CMK (cell line): ENCODE results near the gene C11orf91.
"Not testable (repeated sequence)": the region's sequence is repeated elsewhere in the genome, so short reads cannot be mapped to it uniquely, and the experiment has no call there.

Experiments
- DNase-seq: peaks from one replicate; pipeline ENCODE4 v3.0.0-alpha.2; 2010; ENCODE audit warnings: low read depth

C11orf91 gene

DNA sequence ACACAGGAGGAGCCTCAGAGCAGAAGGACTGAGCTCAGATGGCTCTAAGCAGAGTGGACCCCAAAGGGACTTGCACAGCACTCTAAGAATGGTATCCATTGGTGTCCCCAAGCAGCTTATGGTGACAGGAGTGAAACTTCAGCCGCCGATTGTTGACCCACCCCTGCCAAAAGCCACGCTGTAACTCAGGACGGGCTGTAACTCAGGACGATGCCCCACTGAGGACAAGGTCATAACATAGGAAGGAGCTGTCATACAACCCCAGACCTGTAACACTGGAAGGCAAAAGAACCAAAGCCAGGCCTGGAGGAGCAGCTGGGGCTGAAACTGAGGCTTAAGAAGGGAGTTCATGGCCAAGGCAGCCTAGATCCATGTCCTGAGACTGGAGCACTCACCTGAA is 21.4 kb upstream of the C11orf91 start:
- no peak for DNase-seq

DNA sequence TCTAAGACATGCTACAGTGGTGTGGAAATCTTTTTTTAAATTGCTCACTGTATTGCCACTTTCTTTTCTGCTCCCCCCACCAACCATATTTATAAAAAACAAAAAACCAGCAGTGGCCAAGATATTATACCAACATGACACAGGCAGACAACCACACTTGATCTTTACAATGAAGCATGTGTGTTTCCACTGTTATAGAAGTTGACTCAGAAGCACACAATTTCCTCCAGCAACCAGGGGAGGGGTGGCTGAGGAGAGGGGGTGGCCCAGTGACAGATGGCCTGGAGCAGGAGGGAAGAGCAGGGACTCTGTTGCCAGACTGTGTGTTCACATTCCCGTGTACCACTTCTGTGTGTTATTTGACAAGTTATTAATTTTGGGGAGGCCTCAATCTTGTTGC is 20.8 kb upstream of the C11orf91 start:
- no peak for DNase-seq

DNA sequence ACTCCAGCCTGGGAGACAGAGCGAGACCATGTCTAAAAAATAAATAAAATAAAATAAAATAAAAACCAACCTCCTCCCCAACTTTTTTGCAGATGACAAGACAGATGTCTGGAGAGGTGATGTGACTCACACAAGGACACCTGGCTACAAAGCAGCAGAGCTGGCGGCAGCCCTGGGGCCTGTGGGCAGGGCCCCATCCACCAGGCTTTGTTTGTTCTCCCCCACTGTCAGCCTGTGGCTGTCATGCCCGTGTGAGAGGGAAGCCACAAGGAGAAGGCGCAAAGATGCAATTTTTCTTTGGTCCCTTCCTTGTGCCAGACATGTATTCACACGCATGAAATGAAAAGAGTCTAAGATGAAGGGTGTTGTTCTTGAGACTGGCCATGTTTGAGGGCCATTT is 19.0 kb upstream of the C11orf91 start:
- DNase-seq, result no peak

DNA sequence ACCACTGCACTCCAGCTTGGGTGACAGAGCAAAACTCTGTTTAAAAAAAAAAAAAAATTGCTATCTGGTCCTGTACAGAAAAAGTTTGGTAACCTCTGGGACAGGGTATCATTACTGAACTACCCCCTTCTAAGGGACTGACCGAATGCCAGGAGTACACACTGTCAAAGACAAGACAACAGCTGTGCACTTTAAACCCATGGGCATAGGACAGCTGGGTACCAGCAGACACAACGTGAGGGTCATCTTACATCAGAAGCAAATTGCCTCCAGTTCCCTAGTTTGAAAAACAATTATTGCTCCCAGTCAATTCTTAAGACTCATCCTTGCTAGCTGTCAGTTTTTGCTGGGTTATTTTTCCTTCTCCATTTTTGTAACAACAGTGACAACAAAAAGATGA is 17.8 kb upstream of the C11orf91 start:
- no peak for DNase-seq

DNA sequence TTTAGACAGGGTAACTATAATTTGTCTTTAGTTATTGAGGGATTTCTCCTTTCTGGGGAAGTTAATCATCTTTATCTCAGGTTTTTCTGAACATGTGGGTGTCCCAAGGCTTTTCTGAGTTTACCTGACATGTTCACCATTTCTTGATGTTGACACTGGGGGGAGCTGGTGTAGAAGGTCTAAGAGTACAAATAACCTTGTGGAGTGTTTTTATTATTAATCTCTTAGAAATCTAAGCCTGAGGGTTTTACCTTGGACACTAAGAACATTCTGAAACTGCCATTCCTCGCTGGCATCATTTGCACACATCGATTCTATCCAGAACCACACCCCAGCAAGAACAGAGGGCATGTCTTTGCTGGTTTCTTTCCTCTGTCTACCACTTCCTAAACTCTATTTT is 15.6 kb upstream of the C11orf91 start:
- DNase-seq, result no peak

DNA sequence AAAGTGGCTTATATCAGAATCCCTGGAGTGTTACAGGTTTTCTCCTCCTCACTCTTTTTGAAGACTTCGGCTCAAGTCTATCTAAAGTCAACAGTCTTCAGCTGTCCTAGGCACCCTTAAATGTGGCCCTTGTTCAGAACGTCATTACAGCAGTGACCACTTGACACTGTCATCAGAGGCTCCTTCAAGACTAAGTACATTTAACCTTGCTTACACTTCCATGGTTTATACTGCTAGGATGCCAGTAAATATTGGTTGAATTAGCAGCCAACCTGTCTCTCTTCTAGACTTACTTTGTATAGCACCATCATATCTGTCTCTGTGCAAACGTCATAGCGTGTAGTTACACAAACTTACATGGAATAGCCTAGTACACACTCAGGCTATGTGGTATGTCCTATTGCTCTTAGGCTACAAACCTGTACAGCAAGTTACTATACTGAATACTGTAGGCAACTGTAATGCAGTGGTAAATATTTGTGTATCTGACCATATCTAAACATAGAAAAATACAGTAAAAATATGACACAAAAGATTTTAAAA is 13.3 kb upstream of the C11orf91 start:
- no peak for DNase-seq

DNA sequence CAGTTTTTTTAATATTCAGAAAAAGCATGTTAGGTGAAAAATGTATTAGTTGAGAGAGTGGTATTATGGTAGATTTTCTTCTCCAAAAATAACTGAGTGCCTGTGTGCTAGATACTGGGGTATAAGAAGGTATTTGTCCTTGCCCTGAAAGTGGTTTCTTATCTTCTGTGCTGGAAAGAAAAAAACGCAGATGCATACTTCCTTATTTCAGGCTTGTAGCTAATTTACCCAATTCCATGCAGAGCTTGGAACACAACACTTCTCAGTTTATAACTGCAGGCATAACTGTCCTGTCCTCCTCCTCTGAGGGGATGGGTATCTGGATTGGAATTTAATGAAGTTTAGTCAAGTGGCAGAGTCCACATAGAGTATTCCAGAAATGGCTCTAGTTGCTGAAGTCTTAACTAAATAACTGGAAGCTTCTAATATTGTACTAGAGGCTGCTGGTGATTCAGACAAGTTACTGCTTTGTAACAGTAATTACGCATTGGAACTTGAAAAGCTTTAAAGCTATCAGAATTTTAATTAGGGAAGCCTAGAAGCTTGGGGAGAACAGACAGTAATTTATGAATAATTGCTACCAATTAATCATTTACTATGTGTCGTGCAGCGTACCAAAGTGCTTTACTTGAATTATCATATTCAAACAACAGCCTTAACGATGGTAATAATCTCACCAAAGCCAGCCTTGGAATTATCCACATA is 12.7 kb upstream of the C11orf91 start:
- no peak for DNase-seq

DNA sequence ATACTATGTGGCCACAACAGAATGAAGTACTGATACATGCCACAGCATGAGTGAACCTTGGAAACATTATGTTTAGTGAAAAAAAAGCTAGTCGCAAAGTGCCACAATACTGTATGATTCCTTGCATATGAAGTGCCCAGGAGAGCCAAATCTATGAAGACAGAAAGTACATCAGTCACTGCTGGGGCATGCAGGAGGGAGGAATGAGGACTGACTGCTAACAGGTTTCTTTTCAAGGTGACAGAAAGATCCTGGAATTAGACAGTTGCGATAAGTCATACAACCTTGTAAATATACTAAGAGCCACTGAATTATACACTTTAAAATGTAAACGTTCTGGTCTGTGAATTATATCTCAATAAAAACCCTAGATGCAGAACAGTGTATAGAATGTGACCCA is 11.8 kb upstream of the C11orf91 start:
- DNase-seq, result no peak

DNA sequence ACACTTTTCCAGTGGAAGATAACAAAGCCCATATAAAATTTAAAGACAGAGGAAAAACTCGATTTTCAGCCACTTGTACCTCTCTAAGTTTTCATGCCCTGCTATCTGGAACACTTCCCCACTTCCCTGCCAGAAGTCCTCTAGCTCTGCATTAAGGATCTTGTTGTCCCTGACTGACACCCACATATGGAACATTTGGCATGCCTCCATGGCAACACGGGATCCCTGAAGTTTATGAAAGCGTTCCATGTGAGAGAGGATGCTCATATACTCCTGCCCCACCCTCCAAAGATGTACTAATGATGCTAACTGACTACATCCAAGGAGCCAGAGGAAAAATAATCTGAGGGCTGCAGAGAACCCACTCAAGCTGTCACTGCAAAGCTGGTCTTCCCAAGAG is 8.8 kb upstream of the C11orf91 start:
- DNase-seq, result no peak

DNA sequence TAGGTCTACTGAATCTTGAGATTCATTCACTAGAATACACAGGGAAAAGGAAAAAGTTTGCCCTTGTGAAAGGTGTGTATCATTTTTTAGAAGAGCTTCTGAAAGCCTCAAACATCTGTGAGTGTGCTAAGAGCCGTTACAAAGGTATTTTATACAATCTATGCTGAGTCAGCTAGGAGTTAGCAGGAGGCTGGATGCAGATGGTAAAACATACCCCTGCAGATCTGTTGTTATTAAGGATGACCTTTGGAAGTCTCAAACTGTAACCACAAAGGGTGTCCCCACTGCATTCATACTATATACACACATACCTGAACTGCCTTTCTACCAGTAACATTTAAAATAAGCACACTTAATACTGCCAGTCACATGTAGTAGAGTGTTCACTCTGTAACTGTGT is 8.4 kb upstream of the C11orf91 start:
- DNase-seq, result no peak

DNA sequence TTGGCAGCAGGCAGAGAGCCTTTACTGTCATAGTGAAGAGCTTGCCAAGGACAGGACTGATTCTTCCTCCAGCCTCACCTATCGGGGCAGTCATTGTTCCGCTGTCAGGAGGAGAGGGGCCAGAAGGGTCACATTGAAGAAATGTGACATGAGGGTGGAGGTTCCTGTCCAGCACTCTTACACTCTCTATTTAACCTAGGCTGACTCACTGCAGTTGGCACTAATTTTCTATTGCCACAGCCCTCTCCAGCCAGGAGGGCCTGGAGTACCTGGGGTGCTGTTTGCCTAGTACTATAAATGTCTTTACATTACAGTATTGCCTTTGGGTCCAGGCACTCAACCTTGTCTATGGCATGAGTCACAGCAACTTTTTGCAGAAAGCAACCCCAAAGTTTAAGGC is 7.2 kb upstream of the C11orf91 start:
- not testable (repeated sequence) for DNase-seq

DNA sequence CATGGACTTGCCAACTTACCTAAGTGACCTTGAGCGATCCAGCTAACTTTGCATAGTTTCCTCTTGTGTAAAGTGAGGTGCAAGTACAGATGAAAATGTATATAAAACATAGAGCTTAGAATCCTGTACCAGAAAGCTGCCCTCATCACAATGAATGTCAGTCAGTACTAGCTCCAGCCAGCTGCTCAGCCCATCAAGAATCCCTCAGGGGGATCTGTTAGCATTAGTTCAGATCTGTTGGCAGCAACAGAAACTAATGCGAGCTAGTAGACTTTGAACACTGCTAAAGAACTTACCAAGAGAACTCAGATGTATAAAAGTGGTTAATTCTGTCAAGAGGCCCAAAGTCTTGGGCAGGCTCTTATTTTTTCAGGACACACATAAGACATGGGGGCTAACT is 6.3 kb upstream of the C11orf91 start:
- DNase-seq, result no peak

DNA sequence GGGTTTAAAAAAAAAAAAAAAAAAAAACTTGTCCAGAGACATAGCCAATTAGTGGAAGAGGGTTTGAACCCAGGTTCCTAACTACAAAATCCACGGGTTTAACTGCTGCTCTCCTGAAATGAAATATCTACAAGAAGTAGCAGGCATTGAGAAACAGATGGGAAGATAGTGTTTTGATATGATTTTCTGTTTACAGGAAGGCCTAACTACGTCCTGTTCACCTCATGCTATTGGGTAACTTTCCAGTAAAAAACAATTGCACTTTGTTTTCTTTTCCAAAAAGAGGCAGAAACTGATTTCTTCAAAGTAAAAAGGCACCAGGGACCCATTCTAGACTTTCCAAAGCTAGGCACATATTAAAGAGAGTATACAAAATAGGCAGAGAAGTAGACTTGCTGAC is 5.9 kb upstream of the C11orf91 start:
- DNase-seq, result no peak

DNA sequence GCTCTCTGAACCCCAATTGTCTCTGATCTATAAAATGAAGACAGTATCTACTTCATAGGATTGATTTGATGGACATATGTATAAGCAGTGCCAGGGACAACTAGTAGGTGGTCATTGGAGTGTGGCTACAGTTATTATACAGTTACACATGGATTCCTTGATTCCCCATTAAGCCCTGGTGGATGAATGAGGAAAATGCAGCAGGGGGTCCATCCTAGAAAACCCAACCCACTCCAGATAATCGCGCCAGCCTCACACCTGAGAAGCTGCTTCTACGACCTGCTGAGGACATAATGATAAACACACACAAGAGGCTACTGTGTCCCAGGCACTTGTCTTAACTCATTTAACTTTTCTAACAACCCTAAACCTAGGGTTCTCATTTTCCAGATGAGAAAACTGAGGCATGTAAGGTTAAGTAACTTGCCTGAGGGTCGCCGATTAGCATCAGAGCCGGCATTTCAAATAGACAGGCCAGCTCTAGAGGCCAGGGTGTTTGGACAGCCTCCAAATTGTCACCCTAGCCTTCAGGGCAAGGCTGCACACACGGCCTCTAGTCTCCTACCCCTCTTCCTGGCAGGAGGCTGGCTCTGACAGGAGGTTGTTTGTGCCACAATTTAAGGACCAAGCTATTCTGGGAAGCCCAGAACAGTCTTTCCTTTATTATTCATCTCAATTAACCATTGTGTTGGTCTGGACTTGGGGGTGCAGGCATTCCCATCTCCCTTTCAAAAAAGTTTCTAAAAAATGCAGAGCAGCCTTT is 3.8 kb upstream of the C11orf91 start:
- DNase-seq, result no peak

DNA sequence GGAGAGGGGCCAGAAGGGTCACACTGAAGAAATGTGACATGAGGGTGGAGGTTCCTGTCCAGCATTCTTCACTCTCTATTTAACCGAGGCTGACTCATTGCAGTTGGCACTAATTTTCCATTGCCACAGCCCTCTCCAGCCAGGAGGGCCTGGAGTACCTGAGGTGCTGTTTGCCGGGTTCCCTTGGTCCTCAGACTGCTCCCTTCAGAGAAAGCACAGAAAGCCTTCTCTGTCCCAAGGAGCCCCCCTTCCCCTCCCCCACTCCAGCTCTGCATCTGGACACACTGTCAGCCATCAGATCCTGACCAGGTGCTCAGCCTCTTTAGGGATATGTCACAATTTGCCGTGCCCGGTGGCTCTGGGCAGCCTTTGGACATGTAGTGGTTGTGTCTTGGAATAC is 3.2 kb upstream of the C11orf91 start:
- DNase-seq, result no peak

DNA sequence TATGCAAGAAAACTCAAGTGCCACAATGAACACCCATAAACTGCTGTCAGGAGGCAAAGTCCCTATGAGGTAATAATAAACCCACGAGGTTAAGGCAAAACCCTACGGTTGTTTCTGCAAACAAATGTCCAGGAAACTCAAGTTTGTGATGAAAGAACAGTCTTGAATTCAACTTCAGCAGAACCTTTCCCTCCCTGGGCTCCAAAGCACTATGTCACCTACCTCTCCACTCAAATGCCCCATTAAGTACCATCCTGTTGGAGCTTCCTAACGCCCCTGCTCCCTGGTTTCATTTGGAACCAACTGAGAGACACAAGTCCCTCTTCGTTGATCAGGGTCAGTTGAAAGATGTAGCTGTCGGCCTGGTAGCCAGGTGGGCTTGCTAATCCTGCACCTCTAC is 2.6 kb upstream of the C11orf91 start:
- no peak for DNase-seq

DNA sequence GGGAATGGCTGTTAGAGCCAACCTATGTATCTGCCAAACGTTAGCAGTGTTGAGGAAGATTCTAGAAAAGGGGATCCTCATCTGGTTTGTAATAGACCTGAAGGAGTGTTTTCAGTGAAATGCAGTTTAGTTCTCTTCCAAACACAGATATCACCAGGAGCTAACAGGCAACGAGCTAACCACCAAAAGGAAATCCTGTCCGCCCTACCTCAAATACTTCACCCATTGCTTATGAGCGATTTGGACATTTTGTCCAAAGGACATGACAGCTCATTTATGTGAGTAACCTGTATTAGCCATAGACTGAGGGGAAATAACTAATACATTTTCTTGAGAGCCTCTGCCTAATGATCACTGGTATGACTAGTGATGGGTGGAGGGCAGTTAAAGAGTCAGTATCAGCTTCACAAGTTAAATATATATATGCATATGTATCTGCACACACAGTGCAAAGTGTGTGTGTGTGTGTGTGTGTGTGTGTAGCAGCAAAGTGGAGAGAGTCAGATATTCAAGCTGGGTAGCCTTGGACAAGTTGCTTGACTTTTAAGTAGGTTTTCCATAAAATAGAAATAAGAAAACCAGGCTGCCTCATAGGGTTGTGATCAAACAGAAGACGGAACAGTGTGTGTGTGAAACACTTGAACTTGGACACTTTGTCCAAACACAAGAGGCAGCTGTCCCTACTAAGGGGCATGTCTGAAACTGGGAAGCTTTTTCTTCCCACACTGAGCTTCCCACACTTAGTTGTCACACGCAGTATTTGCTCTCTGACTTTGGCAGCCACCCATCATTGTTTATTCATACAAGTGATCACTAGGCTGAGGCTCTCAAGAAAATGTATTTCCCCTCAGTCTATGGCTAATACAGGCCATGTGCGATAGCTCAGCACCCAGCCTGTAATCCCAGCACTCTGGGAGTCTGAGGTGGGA is 940 bp upstream of the C11orf91 start:
- no peak for DNase-seq

DNA sequence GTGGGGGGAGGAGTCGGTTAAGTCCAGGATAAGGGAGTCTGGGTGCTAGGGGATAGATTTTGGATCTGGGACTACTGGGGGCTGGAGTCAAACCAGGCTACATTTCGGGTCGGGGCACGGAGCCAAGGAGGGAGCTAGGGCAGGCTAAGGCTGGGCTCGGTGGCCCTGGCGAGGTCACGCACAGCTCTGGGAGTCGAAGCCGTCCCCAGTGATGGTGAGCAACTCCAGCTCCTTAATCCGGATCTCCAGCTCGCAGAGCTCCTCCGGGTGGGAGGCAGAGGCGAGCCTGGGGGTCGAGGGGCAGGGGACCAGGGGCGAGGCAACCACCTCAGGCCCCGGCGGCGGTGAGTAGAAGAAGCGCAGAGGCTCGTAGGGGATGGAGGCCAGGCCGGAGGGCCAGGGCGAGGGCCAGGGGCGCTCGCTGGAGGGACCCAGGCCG is 544 bp downstream of the C11orf91 start:
- no peak for DNase-seq

DNA sequence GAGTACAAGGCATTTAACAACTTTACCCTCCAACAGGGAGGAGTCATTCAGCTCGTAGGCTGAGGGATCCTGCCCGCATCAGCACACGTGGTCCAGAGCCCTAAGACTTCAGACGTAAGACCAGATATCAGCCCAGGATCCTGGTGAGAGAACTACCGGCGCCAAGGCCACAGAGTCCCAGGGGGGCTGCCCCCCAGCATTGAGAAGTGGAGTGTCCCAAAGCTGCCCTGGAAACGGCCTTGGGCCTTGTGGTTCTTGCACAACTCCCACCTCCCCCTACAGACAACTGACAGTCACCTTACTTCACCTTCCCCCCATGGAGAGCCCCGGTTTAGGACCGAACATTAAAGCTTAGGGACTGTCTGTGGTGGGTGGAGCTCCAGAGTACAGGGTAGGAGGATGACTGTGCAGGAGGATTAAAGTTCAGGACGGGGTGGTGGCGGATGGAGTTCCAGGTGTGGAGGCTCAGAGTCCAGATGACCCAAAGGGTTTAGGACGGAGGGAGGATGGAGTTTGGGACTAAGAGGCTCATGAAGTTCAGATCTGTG is 1.0 kb downstream of the C11orf91 start:
- no peak for DNase-seq

DNA sequence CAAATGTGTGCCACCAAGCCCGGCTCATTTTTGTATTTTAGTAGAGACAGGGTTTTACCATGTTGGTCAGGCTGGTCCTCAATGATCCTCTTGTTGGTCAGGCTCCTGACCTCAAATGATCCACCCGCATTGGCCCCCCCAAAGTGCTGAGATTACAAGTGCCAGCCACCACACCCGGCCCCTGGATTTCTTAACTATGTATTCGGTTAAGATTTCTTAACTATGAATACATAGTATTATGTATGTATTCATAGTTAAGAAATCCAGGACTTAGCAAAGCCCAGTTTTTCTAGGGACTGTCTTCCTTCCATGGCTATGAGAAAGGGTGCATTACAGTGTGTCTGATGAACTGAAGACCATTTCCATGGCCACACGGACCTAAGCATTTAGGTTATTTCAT is 1.7 kb downstream of the C11orf91 start:
- DNase-seq, result no peak

DNA sequence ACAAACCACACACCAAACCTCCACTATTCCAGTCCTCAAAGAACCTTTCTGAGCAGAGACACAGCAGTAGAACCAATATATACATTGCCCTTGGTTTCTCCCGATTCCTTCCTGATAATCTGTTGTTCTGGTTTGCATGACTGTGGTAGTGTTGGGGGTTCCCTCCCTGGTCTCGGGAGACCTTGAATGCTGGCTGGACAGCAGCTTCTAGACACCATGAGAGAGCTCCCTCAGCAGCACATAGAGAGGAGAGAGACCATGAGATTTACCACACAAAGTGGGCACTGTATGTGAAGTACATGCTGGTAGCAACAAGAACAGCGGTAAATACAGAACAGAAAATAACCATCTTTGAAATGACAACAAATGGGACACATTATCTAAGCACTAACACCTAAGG is 2.6 kb downstream of the C11orf91 start:
- DNase-seq, result no peak
